HepG2 (cell line): ENCODE results near the gene TRNT1. TPM values are rescaled to one million over a fixed set of nuclear protein-coding genes. Genes with fewer than 3 reads are reported as not detected.

ENCODE experiments used
- ATAC-seq: fragments of 200-7000 bp; cut with Tn5 transposase; 3 replicates; pipeline ENCODE4 v1.9.1; 2020; ENCODE audit warnings: mild to moderate bottlenecking, moderate library complexity
- BruUV-seq: library from RNA; stranded (reverse); fragments of 400-500 nt; replicated peaks from 2 replicates; lab custom pipeline; 2021; lab: Mats Ljungman, UMichigan
- CTCF ChIA-PET: fragments of 300-600 bp; formaldehyde crosslinking; extraction: SDS; loops from one replicate; lab custom pipeline; 2021; ENCODE audit warnings: low total read pairs, inconsistent platforms, low intra/inter-chr PET ratio; lab: Yijun Ruan, JAX
- POLR2A ChIA-PET: fragments of 350-600 bp; sonication (Branson Sonifier 250); formaldehyde crosslinking; loops from one replicate; lab custom pipeline; 2020; ENCODE audit warnings: antibody characterized with exemption, inconsistent platforms; lab: Yijun Ruan, JAX
- DNase-seq: peaks from one replicate; pipeline ENCODE4 v3.0.0-alpha.2; 2015; ENCODE audit warnings: low spot score
- FAIRE-seq: peaks from 3 replicates; lab custom pipeline; 2011; peaks lifted over from hg19 to GRCh38; lab: Jason Lieb, UNC
- H2AFZ ChIP-seq: one replicate; pipeline ENCODE4 v1.6.1; 2011; ENCODE audit warnings: low read length, inconsistent platforms
- H3K27ac ChIP-seq: fragments of 300-600 bp; 3 replicates; pipeline ENCODE4 v1.8.0; 2011; ENCODE audit warnings: mixed run types, mild to moderate bottlenecking, mixed read lengths, low read length, inconsistent platforms; ENCODE audit not compliant: insufficient read depth; ENCODE audit errors: extremely low read length
- H3K27me3 ChIP-seq, 2 experiments: fragments of 200-600 bp in 1 of 2; 2 replicates in 1 of 2; 3 replicates in 1 of 2; pipeline versions ENCODE4 v1.6.0 to v1.8.0; 2011; ENCODE audit warnings: low read length in 2 of 2, mild to moderate bottlenecking in 2 of 2, moderate library complexity in 2 of 2, inconsistent platforms in 1 of 2; ENCODE audit not compliant: insufficient read depth in 2 of 2, control insufficient read depth in 1 of 2
- H3K36me3 ChIP-seq, 2 experiments: fragments of 200-600 bp in 1 of 2; replicated peaks in 1 of 2; 2 replicates in 1 of 2; 3 replicates in 1 of 2; pipeline versions ENCODE4 v1.5.1 to v1.8.0; 2011; ENCODE audit warnings: low read length in 2 of 2, inconsistent platforms in 1 of 2; ENCODE audit not compliant: insufficient read depth in 2 of 2, control insufficient read depth in 1 of 2
- H3K4me1 ChIP-seq: 2 replicates; pipeline ENCODE4 v1.5.1; 2012; ENCODE audit warnings: low read length, inconsistent platforms; ENCODE audit not compliant: insufficient read depth
- H3K4me2 ChIP-seq: 2 replicates; pipeline ENCODE4 v1.6.0; 2011; ENCODE audit warnings: low read depth, low read length, inconsistent platforms
- H3K4me3 ChIP-seq, 3 experiments: fragments of 200-600 bp in 1 of 3; sonication (generic), shearing (Covaris generic) in 1 of 3; replicated peaks in 1 of 3; 2 replicates each; pipeline ENCODE4 v1.5.1; 2011 to 2016; ENCODE audit warnings: low read length in 3 of 3, inconsistent platforms in 2 of 3, low read depth in 2 of 3, mild to moderate bottlenecking in 2 of 3, control low read depth in 1 of 3, mixed read lengths in 1 of 3; ENCODE audit not compliant: insufficient read depth in 1 of 3
- H3K79me2 ChIP-seq: one replicate; pipeline ENCODE4 v1.6.1; 2011; ENCODE audit warnings: low read length, inconsistent platforms; ENCODE audit not compliant: insufficient read depth
- H3K9ac ChIP-seq: 2 replicates; pipeline ENCODE4 v1.6.0; 2011; ENCODE audit warnings: mild to moderate bottlenecking, low read depth, low read length, inconsistent platforms; ENCODE audit not compliant: insufficient read depth
- H3K9me3 ChIP-seq: 2 replicates; pipeline ENCODE4 v1.5.1; 2012; ENCODE audit warnings: mild to moderate bottlenecking, low read length
- H4K20me1 ChIP-seq: 2 replicates; pipeline ENCODE4 v1.6.0; 2011; ENCODE audit warnings: inconsistent platforms, mild to moderate bottlenecking, low read length, moderate library complexity; ENCODE audit not compliant: insufficient read depth
- ATM ChIP-seq: fragments of 450-650 bp; IDR thresholded peaks from 2 replicates; pipeline ENCODE4 v1.7.1; 2017; ENCODE audit warnings: mild to moderate bottlenecking, borderline replicate concordance
- CENPT ChIP-seq: sonication (generic); formaldehyde crosslinking; IDR thresholded peaks from 2 replicates; pipeline ENCODE4 v1.8.0; 2022; ENCODE audit warnings: low read depth, mild to moderate bottlenecking, moderate library complexity, missing genetic modification reagents
- IRF1 ChIP-seq: sonication (generic); formaldehyde crosslinking; IDR thresholded peaks from 2 replicates; pipeline ENCODE4 v1.4.0; 2020; ENCODE audit warnings: low read depth, mild to moderate bottlenecking, missing genetic modification reagents
- MTF1 ChIP-seq: sonication (generic); formaldehyde crosslinking; IDR thresholded peaks from 2 replicates; pipeline ENCODE4 v1.5.0; 2020; ENCODE audit warnings: missing genetic modification reagents
- MXD1 ChIP-seq: sonication (generic); formaldehyde crosslinking; IDR thresholded peaks from 2 replicates; pipeline ENCODE4 v1.4.0; 2020; ENCODE audit warnings: mild to moderate bottlenecking, missing genetic modification reagents
- MYPOP ChIP-seq: sonication (generic); formaldehyde crosslinking; IDR thresholded peaks from 2 replicates; pipeline ENCODE4 v1.8.1; 2023; ENCODE audit warnings: mild to moderate bottlenecking, moderate library complexity, missing genetic modification reagents
- NR1H2 ChIP-seq: sonication (generic); formaldehyde crosslinking; IDR thresholded peaks from 2 replicates; pipeline ENCODE4 v1.8.1; 2022; ENCODE audit warnings: low read depth, missing genetic modification reagents, borderline replicate concordance
- ZBTB42 ChIP-seq: sonication (generic); formaldehyde crosslinking; IDR thresholded peaks from 2 replicates; pipeline ENCODE4 v1.5.0; 2020; ENCODE audit warnings: mild to moderate bottlenecking, missing genetic modification reagents
- ZNF281 ChIP-seq: sonication (generic); formaldehyde crosslinking; IDR thresholded peaks from 2 replicates; pipeline ENCODE4 v1.4.0; 2020; ENCODE audit warnings: missing genetic modification reagents, borderline replicate concordance
- ZNF34 ChIP-seq: sonication (generic); formaldehyde crosslinking; IDR thresholded peaks from 2 replicates; pipeline ENCODE4 v1.4.0; 2020; ENCODE audit warnings: mild to moderate bottlenecking, missing genetic modification reagents, borderline replicate concordance
- ZNF367 ChIP-seq: sonication (generic); formaldehyde crosslinking; IDR thresholded peaks from 2 replicates; pipeline ENCODE4 v1.4.0; 2020; ENCODE audit warnings: missing genetic modification reagents, borderline replicate concordance
- ZNF713 ChIP-seq: sonication (generic); formaldehyde crosslinking; IDR thresholded peaks from 2 replicates; pipeline ENCODE4 v1.4.0; 2020; ENCODE audit warnings: mild to moderate bottlenecking, missing genetic modification reagents
- WGBS: methylation state at CpG from one replicate; pipeline ENCODE4 v1.1.6; 2017; ENCODE audit warnings: low lambda C conversion rate; 5-methylcytosine and 5-hydroxymethylcytosine counted together
- in situ Hi-C: cut with HindIII; loops from 2 replicates; pipeline ENCODE4 v1.10.0; 2017; ENCODE audit warnings: low pct_unique_long_range_greater_than_20kb; ENCODE audit not compliant: extremely low pct_ligation_motif_present
- intact Hi-C: fragments of 100-400 bp; cut with micrococcal nuclease; formaldehyde crosslinking; loops from one replicate; pipeline ENCODE4 v1.10.0; 2022; ENCODE audit not compliant: unreplicated experiment
- polyA plus RNA-seq, 8 experiments: library from polyadenylated mRNA; depleted of rRNA in 3 of 8; stranded (reverse) in 7 of 8; unstranded in 1 of 8; fragments of >200 nt; fragmentation: Illumina TruSeq in 4 of 8; extraction: Trizol in 4 of 8; gene quantifications; 2 replicates each; pipeline versions ENCODE4 v1.2.1 to v1.2.3, GENCODE V29; 2011 to 2016; ENCODE audit warnings: low read depth in 4 of 8, missing spikeins in 1 of 8, mixed read lengths in 1 of 8; ENCODE audit not compliant: insufficient read depth in 1 of 8
- total RNA-seq, 5 experiments: library from RNA; depleted of rRNA; stranded (reverse); fragments of >200 nt; fragmentation: Illumina TruSeq; extraction: Trizol; gene quantifications; 2 replicates each; pipeline ENCODE4 v1.2.3, GENCODE V29; 2016; ENCODE audit warnings: low read depth in 1 of 5
- TF ChIP-seq, protein P1 (sequence below): sonication (generic); formaldehyde crosslinking; IDR thresholded peaks from 2 replicates; pipeline ENCODE4 v1.5.0; 2020; ENCODE audit warnings: missing genetic modification reagents
- TF ChIP-seq, protein P2 (sequence below): sonication (generic); formaldehyde crosslinking; conservative IDR thresholded peaks from 2 replicates; pipeline ENCODE4 v1.4.0; 2020; ENCODE audit warnings: missing genetic modification reagents
- TF ChIP-seq, protein P3 (sequence below): sonication (generic); formaldehyde crosslinking; IDR thresholded peaks from 2 replicates; pipeline ENCODE4 v1.9.0; 2021; ENCODE audit warnings: missing genetic modification reagents, mild to moderate bottlenecking, borderline replicate concordance

TRNT1 gene
- total and polyA plus RNA-seq, 2 of the 13 experiments (the other 11 are each of a cell fraction or from before 2014, with no cell fraction given) = 9.4 to 27.7 TPM

DNA sequence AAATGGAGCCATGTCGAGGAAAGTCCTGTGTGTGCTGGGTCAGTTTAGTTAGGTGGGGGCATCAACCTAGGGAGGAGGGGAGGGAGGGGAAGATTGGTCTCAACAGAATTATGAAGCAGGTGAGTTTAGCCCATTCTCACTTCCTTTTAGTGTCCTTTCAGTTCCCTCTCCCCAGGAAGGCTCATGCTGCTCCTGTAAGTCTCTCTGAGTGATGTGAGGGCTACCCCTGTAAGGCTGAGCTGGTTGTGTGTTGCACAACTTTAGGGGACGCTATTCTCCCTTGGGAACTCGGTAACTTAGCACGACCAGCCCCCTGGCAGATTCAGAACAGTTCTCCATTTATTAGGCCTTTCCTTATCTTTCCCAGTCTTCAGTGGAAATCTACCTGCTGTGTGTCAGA is 37.7 kb upstream of the TRNT1 start:
- H3K4me2 ChIP-seq = no peak overlapping the region
- BruUV-seq = no TSS peak
- ChIA-PET POLR2A (no interaction called here), CTCF (no interaction called here)
- DNase-seq = no peak
- in situ Hi-C loops (no loop called here), intact Hi-C loops (no loop called here)
- WGBS = 0% methylated on average over 4 of the region's 4 CpGs
- H3K4me1 ChIP-seq = no peaks in the 10 kb centered on the region
- FAIRE-seq = no peak
- no peaks in the 10 kb centered on the region for H4K20me1 ChIP-seq
- H3K4me3 ChIP-seq = no peak overlapping the region
- H3K27me3 ChIP-seq = no peaks in the 10 kb centered on the region
- H3K27ac ChIP-seq = no peak overlapping the region
- no peak overlapping the region for H3K9ac ChIP-seq
- no peaks in the 10 kb centered on the region for H3K36me3 ChIP-seq
- no peak overlapping the region for H2AFZ ChIP-seq
- ATAC-seq = no peak
- H3K9me3 ChIP-seq = no peaks in the 10 kb centered on the region
- H3K79me2 ChIP-seq = no peaks in the 10 kb centered on the region
- TF ChIP-seq ATM (no peak), MTF1 (no peak), ZNF367 (CRISPR knock-in tag) (no peak), ZNF34 (CRISPR knock-in tag) (no peak), ZNF281 (CRISPR knock-in tag) (no peak), MXD1 (CRISPR knock-in tag) (no peak), CENPT (CRISPR knock-in tag) (no peak), MYPOP (CRISPR knock-in tag) (no peak), ZNF713 (CRISPR knock-in tag) (no peak), ZBTB42 (CRISPR knock-in tag) (no peak), IRF1 (CRISPR knock-in tag) (no peak), NR1H2 (CRISPR knock-in tag) (no peak)
- TF ChIP-seq, protein P1, sequence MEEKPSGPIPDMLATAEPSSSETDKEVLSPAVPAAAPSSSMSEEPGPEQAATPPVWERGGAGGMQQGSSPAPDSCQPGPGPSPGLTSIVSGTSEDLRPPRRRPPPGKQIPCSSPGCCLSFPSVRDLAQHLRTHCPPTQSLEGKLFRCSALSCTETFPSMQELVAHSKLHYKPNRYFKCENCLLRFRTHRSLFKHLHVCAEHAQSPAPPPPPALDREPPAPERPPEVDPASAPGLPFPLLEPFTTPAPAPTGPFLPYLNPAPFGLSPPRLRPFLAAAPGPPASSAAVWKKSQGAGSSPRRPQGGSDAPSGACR = no peak
- TF ChIP-seq, protein P2, sequence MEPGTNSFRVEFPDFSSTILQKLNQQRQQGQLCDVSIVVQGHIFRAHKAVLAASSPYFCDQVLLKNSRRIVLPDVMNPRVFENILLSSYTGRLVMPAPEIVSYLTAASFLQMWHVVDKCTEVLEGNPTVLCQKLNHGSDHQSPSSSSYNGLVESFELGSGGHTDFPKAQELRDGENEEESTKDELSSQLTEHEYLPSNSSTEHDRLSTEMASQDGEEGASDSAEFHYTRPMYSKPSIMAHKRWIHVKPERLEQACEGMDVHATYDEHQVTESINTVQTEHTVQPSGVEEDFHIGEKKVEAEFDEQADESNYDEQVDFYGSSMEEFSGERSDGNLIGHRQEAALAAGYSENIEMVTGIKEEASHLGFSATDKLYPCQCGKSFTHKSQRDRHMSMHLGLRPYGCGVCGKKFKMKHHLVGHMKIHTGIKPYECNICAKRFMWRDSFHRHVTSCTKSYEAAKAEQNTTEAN = no peak
- TF ChIP-seq, protein P3, sequence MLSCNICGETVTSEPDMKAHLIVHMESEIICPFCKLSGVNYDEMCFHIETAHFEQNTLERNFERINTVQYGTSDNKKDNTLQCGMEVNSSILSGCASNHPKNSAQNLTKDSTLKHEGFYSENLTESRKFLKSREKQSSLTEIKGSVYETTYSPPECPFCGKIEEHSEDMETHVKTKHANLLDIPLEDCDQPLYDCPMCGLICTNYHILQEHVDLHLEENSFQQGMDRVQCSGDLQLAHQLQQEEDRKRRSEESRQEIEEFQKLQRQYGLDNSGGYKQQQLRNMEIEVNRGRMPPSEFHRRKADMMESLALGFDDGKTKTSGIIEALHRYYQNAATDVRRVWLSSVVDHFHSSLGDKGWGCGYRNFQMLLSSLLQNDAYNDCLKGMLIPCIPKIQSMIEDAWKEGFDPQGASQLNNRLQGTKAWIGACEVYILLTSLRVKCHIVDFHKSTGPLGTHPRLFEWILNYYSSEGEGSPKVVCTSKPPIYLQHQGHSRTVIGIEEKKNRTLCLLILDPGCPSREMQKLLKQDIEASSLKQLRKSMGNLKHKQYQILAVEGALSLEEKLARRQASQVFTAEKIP (CRISPR knock-in tag) = no peak
